ENCODE results near the gene FAT2.

FAT2 gene

DNA sequence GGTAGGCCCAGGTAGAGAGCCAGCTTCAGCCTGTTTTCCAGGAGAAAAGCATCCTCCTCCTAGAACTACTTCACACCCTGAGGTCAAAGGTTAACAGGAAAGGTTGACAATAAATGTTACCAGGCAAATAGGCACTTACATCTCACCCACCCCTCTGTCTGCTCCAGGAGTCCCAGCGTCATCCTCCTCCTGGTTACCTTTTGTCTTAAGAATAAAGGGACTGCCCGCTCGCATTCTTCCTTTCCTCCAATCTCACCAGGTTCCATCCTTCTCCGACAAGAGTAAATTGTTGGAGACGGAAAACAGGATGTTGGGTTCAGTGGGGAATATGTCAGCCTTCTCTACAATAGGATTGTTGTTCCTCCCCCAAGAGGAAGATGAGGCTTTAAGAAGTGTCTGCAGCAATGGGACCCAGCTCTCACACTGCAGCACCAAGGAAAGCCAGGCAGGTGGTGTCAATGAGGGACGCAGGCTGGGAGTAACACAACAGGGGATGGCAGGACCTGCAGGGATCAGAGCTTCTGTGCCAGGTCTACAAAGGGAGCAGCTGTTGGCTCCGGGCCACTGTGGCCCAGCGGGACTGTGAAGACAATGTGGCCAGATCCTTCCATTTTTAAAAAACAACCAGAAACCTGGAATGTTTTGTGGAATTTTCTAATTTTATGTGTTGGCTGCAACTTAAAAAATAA lies 29.0 kb downstream of the FAT2 start:
- H3K4me3 ChIP-seq: no peak overlapping the region
- no peak for DNase-seq (ENCODE audit: low spot score)
- no peak overlapping the region for H3K27ac ChIP-seq
- TF ChIP-seq, protein P1, sequence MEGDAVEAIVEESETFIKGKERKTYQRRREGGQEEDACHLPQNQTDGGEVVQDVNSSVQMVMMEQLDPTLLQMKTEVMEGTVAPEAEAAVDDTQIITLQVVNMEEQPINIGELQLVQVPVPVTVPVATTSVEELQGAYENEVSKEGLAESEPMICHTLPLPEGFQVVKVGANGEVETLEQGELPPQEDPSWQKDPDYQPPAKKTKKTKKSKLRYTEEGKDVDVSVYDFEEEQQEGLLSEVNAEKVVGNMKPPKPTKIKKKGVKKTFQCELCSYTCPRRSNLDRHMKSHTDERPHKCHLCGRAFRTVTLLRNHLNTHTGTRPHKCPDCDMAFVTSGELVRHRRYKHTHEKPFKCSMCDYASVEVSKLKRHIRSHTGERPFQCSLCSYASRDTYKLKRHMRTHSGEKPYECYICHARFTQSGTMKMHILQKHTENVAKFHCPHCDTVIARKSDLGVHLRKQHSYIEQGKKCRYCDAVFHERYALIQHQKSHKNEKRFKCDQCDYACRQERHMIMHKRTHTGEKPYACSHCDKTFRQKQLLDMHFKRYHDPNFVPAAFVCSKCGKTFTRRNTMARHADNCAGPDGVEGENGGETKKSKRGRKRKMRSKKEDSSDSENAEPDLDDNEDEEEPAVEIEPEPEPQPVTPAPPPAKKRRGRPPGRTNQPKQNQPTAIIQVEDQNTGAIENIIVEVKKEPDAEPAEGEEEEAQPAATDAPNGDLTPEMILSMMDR (IDR thresholded peaks at IDR 0.05): no peak

DNA sequence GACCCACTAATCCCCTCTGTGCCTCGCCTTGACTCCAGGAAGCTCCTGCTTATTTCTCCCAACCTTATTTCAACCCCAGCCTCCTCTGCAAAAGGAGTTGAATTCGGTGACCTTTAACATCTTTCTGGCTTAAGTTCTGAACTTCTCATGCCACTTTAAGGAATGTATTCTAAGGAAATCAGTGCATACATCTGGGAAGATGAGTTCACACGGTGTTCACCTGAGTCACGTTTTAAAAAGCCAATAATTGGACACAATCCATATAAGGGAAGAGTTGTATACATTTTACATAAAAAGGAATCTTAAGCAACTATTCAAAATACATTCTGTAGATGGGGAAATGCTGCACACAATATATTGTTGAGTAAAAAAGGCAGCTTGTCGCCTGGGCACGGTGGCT lies 33.2 kb downstream of the FAT2 start:
- Histone ChIP-seq H3K4me3 (no peak overlapping the region), H3K27ac (no peak overlapping the region)
- DNase-seq (ENCODE audit: low spot score): no peak
- TF ChIP-seq, protein P1 (IDR thresholded peaks at IDR 0.05): no peak

DNA sequence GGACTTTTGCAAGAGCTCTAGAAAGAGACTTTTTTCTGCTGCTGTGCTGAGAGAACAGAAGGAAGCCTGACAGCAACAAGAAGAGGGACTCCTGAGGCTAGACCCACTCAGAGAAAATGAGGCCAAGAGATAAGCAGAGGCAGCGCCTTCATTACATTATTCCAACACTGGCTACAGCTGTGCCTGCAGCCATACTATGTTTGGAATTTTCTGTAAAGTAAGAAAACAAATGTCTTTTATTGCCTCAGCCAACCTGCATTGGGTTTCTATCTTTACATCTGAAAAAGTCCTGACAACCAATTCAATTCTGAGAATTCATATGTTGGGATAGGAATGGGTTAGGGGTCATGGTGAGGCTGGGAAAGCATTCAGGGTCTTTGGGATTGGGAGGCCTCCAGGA lies 33.7 kb downstream of the FAT2 start:
- no peak overlapping the region for H3K27ac ChIP-seq

DNA sequence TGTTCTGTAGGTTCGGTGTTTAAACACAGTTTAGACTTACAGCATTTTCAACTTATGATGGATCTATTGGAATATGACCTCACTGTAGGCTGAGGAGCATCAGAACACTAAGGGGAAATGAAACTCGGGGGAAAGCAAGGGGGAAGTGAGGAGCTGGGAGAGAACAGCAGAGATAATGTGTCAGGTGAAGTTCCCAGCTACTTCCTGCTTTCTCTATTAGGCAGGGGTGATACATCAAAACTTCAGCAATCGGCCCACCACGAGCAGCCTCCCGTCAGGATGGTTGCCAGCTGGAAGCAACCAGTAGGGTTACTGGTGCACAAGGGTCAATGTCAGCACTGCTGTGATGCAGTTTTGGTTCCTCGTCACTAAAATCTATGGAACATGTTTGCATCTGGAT lies 34.3 kb downstream of the FAT2 start:
- TF ChIP-seq, protein P1 (IDR thresholded peaks at IDR 0.05): no peak
- Histone ChIP-seq H3K27ac (no peak overlapping the region), H3K4me3 (no peak overlapping the region)
- DNase-seq (ENCODE audit: low spot score): no peak

More for the DNA sequence above, 33.7 kb downstream of the FAT2 start:
- TF ChIP-seq, protein P1 (IDR thresholded peaks at IDR 0.05): no peak
- no peak for DNase-seq (ENCODE audit: low spot score)
- H3K4me3 ChIP-seq: no peak overlapping the region

DNA sequence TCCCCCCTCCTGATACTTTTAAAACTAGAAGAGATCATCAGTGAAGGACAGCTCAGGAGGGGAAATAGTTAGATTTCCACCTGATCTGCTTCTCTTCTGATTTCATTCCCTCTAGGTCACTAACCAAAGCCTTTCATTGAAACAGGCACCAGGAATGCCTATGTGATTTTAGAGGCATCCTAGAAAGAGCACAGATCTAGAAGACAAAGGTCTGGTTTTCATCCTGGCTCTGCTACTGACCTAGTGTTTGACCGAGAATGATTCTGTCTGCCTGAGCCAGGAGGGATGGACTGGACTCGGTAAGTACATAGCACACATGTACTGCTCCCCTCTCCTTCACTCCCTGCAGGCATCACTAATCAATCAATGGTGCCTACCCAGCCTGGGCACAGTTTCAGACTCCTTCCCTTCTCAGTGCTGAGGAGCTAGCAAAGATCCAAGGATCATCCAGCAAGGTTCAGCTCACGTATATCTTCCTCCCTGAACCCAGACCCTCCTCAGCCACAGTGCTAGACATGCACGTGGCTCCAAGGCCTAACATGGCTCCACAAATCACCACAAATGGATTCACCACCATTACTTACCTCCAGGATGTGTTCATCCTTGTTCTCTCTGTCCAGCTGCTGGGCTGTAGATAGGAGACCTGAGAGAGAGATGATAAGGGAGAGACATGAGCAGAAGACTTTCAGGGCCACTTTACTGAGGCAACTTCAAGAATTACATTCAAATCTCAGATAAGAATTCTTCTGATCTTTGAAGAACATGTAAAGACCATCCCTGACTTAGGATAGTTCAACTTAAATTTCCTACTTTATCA lies 35.2 kb downstream of the FAT2 start:
- Histone ChIP-seq H3K4me3 (no peak overlapping the region), H3K27ac (no peak overlapping the region)
- no peak for DNase-seq (ENCODE audit: low spot score)
- TF ChIP-seq, protein P1 (IDR thresholded peaks at IDR 0.05): no peak

DNA sequence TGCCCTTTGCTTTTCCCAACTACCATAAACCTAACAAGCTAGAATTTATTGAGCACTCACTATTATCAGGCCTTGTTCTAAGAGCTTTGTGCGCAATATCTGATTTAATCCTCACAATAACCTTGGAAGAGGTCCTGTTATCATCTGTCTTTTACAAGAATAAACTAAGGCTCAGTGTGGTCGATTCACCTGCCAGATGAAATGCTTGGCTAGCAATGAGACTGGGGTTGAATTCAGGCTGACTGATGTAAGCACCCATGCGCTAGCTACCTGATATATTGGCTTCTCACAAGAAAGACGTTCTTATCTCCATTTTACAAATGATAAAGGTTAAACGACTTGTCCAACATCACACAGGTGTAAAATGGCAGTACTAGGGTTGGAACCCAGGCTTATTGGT lies 37.4 kb downstream of the FAT2 start:
- H3K4me3 ChIP-seq: no peak overlapping the region
- no peak overlapping the region for H3K27ac ChIP-seq
- no peak for DNase-seq (ENCODE audit: low spot score)
- TF ChIP-seq, protein P1 (IDR thresholded peaks at IDR 0.05): no peak
